NCI-H1092 treated with DMSO at 0.1 percent for 48 hours (cell line): ENCODE measurements around the gene KIF4A.

Source experiments
- DNase-seq: peaks from one replicate; lab custom pipeline; 2025; lab: John Stamatoyannopoulos, UW

Gene KIF4A

DNA sequence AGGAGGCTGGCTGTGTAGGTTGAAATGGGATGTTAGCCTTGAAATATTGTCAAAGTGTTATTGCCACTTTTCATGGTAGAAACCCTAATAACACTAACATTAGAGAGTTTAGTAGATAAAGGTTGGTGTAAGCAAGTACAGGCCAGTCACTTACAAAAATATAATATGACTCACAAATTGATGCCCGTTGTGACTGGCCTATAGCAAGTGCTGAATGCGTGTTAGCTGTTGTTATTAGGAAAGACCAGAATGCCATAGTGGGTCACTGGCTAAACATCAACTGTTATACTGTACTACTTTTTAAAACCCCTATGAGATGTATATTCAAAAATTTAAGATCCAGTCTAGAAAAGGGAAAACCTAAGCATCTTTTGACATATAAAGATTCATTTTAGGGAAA lies 112.8 kb downstream of the KIF4A start:
- DNase-seq, result no peak

- DNase-seq, result no peak
Observed at GRCh38 chrX:70405003-70405402, 115.1 kb downstream of the KIF4A start.

GRCh38 chrX:70410921-70411320 lies 121.0 kb downstream of the KIF4A start:
- DNase-seq, result no peak

DNA sequence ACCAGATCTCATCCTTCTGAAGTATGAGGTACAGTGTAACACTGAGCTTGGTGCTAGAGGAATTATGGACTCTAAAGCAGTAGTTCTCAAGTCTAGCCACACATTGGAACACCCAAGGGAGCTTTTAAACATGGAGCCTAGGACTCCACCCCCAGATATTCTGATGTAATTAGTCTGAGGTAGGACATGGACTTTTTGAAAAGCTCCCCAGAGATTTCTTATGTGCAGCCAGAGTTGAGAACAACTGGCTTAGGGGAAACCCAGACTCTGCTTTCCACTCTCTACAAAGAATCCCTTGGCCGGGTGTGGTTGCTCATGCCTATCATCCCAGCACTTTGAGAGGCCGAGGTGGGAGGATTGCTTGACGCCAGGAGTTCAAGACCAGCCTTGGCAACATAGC lies 121.6 kb downstream of the KIF4A start:
- DNase-seq, result no peak

- peak; percentile 19 for DNase-seq
Observed at GRCh38 chrX:70421618-70422017, 131.7 kb downstream of the KIF4A start.

DNA sequence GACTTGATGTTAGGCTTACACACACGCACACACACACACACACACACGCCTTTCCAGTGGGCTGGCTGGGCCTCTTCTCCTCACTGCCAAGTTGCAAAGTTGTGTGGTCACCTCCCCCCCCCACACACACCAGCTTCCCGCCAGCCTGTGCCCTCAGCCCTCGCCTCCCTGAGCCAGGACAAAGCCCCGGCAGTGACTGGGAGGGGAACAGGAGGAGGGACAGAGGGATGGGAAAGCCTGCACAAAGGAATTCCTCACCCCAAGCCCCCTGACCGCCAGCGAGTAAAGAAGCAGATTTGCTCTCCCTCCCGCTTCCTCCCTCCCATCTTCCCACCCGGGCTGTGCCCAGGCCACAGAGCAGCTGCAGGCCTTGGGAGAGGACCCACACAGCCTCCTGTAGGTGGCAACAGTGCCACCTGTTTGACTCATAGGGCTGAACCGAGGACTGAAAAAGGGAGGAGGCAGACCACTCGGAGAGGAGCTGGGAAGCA lies 133.0 kb downstream of the KIF4A start, which contains the start of gene GDPD2:
TSS of gene GDPD2 (plus strand) at position 464 of the 491 bp plus-strand sequence. CDS start 1,671 bp downstream, outside the sequence.
- DNase-seq, result peak; percentile 26

- DNase-seq, result no peak
Observed at GRCh38 chrX:70423936-70424675, 134.2 kb downstream of the KIF4A start.

DNA sequence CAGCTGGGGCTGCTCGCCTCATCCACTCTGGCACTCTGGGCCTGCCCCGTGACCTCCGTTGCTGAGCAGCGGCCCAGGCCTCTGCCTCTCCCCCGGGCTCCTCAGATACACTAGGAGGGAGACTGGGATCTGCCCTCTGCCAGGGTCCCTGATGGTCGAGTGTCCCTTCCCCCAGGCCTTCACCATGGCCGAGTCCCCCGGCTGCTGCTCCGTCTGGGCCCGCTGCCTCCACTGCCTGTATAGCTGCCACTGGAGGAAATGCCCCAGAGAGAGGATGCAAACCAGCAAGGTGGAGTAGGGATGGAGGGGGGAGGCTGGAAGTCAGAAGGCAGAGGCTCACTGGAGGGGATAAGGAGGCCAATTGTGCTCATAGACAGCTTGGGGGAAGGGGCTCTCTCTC lies 134.9 kb downstream of the KIF4A start:
- no peak for DNase-seq

DNA sequence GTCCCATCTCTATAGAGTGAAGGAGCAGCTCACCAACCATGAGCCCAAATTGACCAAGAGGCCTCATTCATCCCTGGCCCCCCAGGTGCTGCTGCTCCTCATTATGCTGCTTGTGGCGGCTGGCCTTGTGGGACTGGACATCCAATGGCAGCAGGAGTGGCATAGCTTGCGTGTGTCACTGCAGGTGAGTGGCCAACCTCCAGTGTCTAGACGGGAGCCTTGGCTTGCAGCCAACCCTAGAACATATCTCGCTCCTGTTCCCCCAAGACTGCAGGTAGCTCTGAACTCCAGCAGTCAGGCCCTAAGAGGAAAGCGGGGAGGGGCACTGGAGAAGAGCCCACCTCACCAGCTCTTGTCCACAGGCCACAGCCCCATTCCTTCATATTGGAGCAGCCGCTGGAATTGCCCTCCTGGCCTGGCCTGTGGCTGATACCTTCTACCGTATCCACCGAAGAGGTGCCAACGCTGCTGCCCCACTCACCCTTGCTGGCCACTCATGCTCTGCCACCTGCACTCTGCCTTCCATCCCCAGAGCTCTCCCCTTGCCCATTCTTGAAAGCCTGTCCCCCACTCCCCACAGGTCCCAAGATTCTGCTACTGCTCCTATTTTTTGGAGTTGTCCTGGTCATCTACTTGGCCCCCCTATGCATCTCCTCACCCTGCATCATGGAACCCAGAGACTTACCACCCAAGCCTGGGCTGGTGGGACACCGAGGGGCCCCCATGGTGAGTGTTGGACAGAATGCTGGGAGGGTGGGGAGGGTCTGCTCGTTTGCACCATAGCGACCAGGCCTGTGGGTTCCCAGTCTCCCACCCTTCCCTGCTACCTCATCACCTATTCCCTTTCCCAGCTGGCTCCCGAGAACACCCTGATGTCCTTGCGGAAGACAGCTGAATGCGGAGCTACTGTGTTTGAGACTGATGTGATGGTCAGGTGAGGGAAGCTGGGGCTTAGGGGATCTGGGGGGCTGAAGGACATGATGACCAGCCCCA lies 136.7 kb downstream of the KIF4A start:
- no peak for DNase-seq

GRCh38 chrX:70427365-70427764 lies 137.5 kb downstream of the KIF4A start:
- no peak for DNase-seq

DNA sequence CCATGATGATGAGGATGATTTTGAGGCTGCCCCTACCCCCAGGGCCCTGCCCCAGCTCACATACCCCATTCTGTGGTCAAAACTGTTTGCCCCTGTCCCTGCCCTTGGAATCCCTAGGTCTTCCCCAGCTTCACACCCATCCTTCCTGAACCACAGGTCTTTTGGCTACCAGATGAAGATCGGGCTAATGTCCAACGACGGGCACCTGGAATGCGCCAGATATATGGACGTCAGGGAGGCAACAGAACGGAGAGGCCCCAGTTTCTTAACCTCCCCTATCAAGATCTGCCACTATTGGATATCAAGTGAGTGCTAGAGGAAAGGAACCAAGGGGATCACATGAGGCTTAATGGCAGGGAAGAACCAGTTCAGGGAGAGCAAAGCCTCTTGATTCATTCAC lies 139.9 kb downstream of the KIF4A start:
- DNase-seq, result no peak

GRCh38 chrX:70432936-70433847 lies 143.3 kb downstream of the KIF4A start:
- no peak for DNase-seq

GRCh38 chrX:70433848-70434351 lies 144.0 kb downstream of the KIF4A start:
- DNase-seq, result peak; percentile 48

GRCh38 chrX:70434352-70434866 lies 144.5 kb downstream of the KIF4A start:
- peak; percentile 79 for DNase-seq

DNA sequence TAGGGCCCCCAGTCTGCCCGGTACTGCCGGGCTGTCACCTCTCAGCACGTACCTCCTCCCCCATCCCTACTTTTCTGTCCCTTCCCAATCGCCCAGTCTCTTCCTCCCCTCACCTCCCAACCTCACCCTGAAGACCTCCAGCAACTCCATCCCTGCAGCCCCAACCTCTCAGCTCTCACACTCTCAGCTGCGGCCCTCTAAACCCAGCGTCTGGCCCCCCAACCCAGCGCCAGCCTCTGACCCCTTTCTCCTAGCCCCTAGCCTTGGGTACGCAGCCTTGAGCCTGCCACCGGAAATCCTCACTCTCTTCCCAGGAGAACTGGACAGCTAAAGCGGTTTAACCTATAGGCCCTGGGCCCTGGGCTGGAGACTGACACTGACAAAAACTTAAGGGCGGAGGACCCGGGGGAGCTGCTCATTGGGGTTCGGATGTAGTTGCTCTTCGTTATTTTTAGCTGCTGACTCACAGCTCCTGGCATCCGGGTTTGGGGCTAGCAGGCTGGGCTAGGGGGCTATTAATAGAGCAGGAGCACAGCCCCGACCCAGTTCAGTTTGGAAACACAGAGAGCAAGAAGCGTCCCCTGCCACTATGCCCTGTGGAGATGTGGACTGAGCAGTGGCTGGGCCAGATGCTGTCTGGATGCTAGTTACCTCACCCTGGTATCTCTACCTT lies 145.1 kb downstream of the KIF4A start:
- DNase-seq, result no peak

DNA sequence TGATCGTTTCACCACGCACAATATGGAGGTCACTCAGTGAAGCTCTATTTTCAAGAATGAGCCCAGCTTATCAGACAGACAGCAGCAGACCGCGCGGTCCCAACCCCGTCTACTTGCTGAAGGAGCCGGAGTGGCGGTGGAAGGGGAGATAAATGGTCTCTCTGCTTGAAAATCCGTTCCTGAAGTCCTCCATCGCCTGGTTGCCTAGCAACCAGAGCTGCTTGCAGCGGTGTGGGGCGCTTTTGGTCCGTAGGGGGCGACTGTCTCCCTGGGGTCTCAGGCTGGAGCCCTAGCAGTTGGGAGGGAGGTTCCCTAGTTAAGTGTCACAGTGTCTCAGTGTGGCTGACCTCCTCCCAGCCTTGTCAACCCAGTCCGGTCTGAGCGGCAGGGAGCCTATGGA lies 146.4 kb downstream of the KIF4A start:
- no peak for DNase-seq

DNA sequence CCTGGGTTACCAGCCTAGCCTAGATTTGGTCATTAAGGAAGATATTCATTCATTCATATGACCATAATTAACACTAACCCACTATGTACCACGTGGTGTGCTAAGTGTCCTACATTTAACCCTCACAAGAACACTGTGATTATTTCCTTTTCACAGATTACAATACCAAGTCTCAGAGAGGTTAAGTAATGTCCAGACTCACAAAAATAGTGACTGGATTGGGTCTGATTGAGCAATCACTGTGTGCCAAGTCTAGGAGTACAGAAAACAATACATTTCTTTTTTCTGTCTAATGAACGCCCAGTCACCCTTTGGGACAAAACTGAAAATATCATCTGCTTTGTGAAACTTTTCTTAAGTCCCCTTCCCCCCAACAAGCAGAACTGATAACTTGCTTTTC lies 147.1 kb downstream of the KIF4A start:
- DNase-seq, result no peak

DNA sequence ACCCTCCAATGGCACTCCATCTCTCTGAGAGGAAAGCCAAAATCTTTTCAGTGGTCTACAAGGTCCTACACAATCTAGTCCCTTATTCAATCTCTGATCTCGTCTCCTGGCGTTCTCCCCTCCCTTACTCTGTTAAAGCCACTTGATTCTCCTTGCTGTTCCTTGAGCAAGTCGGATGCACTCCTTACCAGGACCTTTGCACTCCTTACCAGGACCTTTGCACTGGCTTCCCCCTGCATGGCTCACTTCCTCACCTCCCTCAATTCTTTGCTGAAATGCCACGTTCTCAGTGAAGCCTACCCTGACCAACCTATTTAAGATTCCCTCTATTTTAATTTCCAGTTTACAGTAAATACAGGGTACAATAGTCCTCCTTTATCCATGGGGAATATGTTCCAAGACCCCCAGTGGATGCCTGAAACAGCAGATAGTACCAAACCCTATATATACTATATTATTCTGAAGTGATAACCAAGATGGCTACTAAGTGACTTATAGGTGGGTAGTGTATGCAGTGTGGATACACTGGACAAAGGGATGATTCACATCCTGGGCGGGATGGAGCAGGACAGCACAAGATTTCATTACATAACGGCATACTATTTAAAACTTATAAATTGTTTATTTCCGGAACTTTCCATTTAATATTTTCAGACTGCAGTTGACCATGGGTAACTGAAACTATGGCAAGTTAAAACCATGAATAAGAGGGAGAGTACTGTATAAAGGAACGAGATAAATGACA lies 148.2 kb downstream of the KIF4A start:
- DNase-seq, result no peak

GRCh38 chrX:70439016-70439415 lies 149.1 kb downstream of the KIF4A start:
- DNase-seq, result no peak

- DNase-seq, result no peak
Observed at GRCh38 chrX:70442224-70442623, 152.3 kb downstream of the KIF4A start.
